H1 (cell line): ENCODE measurements around the gene COL5A1. TPM values are rescaled to one million over a fixed set of nuclear protein-coding genes. Genes with fewer than 3 reads are reported as not detected.

ENCODE experiments used
- CEBPB ChIP-seq: IDR thresholded peaks from 2 replicates; pipeline ENCODE4 v1.6.1; 2012; ENCODE audit warnings: low read depth, low read length
- CHD1 ChIP-seq: IDR thresholded peaks from 2 replicates; pipeline ENCODE4 v1.6.1; 2012; ENCODE audit warnings: low read depth, low read length, improper control_type of control experiment
- GABPA ChIP-seq: IDR thresholded peaks from 2 replicates; pipeline ENCODE4 v1.6.1; 2011; ENCODE audit warnings: mild to moderate bottlenecking, low read length, moderate library complexity, borderline replicate concordance; ENCODE audit not compliant: insufficient read depth
- JUND ChIP-seq: IDR thresholded peaks from 2 replicates; pipeline ENCODE4 v1.6.1; 2011; ENCODE audit warnings: mild to moderate bottlenecking, improper control_type of control experiment, low read length
- POLR2A ChIP-seq, 2 experiments: IDR thresholded peaks; 1 replicate in 1 of 2; 2 replicates in 1 of 2; pipeline ENCODE4 v1.6.1; 2011; ENCODE audit warnings: low read depth in 2 of 2, low read length in 2 of 2, mild to moderate bottlenecking in 2 of 2; ENCODE audit errors: control extremely low read depth in 1 of 2
- RNF2 ChIP-seq: fragments of 200-900, 300-1000 bp; sonication (generic); IDR thresholded peaks from 2 replicates; pipeline ENCODE4 v1.7.1; 2016; ENCODE audit warnings: borderline replicate concordance, low read depth, mild to moderate bottlenecking, antibody characterized with exemption, low read length; ENCODE audit not compliant: poor library complexity, severe bottlenecking; ENCODE audit errors: missing control alignments
- SRF ChIP-seq: IDR thresholded peaks from 2 replicates; pipeline ENCODE4 v1.6.1; 2011; ENCODE audit warnings: mild to moderate bottlenecking, low read depth, low read length, moderate library complexity
- SUZ12 ChIP-seq: fragments of 200-600 bp; sonication (generic); IDR thresholded peaks from 2 replicates; pipeline ENCODE4 v1.6.1; 2012; ENCODE audit warnings: mild to moderate bottlenecking, inconsistent platforms, low read length, moderate library complexity, mixed read lengths
- TBP ChIP-seq: IDR thresholded peaks from 2 replicates; pipeline ENCODE4 v1.6.1; 2011; ENCODE audit warnings: low read depth, low read length, improper control_type of control experiment
- TCF12 ChIP-seq: IDR thresholded peaks from 2 replicates; pipeline ENCODE4 v1.6.1; 2011; ENCODE audit warnings: low read depth, mild to moderate bottlenecking, low read length
- polyA plus RNA-seq, 7 experiments: library from polyadenylated mRNA; depleted of rRNA in 3 of 7; stranded (reverse) in 5 of 7; unstranded in 2 of 7; fragments of >200 nt in 5 of 7; fragments of 200-250 nt in 2 of 7; gene quantifications; 1 replicate in 5 of 7; 2 replicates in 1 of 7; 4 replicates in 1 of 7; pipeline versions ENCODE4 v1.2.1 to v1.2.3, GENCODE V29; 2011 to 2013; ENCODE audit warnings: missing spikeins in 2 of 7, mixed read lengths in 2 of 7
- total RNA-seq: library from RNA; stranded (reverse); fragmentation: NEBNext Ultra II Directional; extraction: Animal tissue kit (Norgen Biotek cat#: 25700); gene quantifications from 2 replicates; pipeline ENCODE4 v1.2.1, GENCODE V29; 2021
- TF ChIP-seq, protein P1 (sequence below): fragments of 300-600 bp; sonication (generic); IDR thresholded peaks from 2 replicates; pipeline ENCODE4 v1.7.1; 2012; ENCODE audit warnings: low read length, moderate library complexity, mild to moderate bottlenecking, inconsistent platforms; ENCODE audit not compliant: insufficient replicate concordance

COL5A1 gene
- total and polyA plus RNA-seq, 2 of the 8 experiments (the other 6 are each of a cell fraction or from before 2014, with no cell fraction given): 3.8 to 12.0 TPM

DNA sequence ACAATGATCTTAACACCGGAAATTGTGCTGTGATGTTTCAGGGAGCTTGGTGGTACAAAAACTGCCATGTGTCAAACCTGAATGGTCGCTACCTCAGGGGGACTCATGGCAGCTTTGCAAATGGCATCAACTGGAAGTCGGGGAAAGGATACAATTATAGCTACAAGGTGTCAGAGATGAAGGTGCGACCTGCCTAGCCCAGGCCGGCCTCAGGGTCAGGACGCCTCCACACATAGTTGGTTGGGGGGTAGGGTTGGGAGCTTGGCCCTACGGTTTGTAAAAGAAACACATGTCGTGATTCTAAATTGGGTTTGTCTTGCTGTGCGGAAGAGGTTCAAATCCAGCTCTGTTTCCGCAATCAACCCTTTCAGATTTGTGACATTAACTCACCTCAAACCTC, 245.6 kb downstream of the COL5A1 start (continued):
- TF ChIP-seq, protein P1, sequence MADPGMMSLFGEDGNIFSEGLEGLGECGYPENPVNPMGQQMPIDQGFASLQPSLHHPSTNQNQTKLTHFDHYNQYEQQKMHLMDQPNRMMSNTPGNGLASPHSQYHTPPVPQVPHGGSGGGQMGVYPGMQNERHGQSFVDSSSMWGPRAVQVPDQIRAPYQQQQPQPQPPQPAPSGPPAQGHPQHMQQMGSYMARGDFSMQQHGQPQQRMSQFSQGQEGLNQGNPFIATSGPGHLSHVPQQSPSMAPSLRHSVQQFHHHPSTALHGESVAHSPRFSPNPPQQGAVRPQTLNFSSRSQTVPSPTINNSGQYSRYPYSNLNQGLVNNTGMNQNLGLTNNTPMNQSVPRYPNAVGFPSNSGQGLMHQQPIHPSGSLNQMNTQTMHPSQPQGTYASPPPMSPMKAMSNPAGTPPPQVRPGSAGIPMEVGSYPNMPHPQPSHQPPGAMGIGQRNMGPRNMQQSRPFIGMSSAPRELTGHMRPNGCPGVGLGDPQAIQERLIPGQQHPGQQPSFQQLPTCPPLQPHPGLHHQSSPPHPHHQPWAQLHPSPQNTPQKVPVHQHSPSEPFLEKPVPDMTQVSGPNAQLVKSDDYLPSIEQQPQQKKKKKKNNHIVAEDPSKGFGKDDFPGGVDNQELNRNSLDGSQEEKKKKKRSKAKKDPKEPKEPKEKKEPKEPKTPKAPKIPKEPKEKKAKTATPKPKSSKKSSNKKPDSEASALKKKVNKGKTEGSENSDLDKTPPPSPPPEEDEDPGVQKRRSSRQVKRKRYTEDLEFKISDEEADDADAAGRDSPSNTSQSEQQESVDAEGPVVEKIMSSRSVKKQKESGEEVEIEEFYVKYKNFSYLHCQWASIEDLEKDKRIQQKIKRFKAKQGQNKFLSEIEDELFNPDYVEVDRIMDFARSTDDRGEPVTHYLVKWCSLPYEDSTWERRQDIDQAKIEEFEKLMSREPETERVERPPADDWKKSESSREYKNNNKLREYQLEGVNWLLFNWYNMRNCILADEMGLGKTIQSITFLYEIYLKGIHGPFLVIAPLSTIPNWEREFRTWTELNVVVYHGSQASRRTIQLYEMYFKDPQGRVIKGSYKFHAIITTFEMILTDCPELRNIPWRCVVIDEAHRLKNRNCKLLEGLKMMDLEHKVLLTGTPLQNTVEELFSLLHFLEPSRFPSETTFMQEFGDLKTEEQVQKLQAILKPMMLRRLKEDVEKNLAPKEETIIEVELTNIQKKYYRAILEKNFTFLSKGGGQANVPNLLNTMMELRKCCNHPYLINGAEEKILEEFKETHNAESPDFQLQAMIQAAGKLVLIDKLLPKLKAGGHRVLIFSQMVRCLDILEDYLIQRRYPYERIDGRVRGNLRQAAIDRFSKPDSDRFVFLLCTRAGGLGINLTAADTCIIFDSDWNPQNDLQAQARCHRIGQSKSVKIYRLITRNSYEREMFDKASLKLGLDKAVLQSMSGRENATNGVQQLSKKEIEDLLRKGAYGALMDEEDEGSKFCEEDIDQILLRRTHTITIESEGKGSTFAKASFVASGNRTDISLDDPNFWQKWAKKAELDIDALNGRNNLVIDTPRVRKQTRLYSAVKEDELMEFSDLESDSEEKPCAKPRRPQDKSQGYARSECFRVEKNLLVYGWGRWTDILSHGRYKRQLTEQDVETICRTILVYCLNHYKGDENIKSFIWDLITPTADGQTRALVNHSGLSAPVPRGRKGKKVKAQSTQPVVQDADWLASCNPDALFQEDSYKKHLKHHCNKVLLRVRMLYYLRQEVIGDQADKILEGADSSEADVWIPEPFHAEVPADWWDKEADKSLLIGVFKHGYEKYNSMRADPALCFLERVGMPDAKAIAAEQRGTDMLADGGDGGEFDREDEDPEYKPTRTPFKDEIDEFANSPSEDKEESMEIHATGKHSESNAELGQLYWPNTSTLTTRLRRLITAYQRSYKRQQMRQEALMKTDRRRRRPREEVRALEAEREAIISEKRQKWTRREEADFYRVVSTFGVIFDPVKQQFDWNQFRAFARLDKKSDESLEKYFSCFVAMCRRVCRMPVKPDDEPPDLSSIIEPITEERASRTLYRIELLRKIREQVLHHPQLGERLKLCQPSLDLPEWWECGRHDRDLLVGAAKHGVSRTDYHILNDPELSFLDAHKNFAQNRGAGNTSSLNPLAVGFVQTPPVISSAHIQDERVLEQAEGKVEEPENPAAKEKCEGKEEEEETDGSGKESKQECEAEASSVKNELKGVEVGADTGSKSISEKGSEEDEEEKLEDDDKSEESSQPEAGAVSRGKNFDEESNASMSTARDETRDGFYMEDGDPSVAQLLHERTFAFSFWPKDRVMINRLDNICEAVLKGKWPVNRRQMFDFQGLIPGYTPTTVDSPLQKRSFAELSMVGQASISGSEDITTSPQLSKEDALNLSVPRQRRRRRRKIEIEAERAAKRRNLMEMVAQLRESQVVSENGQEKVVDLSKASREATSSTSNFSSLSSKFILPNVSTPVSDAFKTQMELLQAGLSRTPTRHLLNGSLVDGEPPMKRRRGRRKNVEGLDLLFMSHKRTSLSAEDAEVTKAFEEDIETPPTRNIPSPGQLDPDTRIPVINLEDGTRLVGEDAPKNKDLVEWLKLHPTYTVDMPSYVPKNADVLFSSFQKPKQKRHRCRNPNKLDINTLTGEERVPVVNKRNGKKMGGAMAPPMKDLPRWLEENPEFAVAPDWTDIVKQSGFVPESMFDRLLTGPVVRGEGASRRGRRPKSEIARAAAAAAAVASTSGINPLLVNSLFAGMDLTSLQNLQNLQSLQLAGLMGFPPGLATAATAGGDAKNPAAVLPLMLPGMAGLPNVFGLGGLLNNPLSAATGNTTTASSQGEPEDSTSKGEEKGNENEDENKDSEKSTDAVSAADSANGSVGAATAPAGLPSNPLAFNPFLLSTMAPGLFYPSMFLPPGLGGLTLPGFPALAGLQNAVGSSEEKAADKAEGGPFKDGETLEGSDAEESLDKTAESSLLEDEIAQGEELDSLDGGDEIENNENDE: no peak
- no peak for TF ChIP-seq SUZ12
- no peak for TF ChIP-seq TBP
- no peak for TF ChIP-seq GABPA
- TF ChIP-seq CEBPB: no peak
- TF ChIP-seq SRF: no peak
- no peak for TF ChIP-seq POLR2A (IDR thresholded peaks at IDR 0.05; ENCODE audit: control extremely low read depth in 1 of 2, low read depth in 2 of 2, low read length in 2 of 2)
- no peak for TF ChIP-seq TCF12
- TF ChIP-seq CHD1: no peak
- no peak for TF ChIP-seq RNF2
- TF ChIP-seq JUND: no peak
